ENCODE measurements around the gene TXNDC2.

TXNDC2 gene

GRCh38 chr18:9911226-9911625 is 25.5 kb downstream of the TXNDC2 start:
- TF ChIP-seq SIN3A (IDR thresholded peaks at IDR 0.05; ENCODE audit: borderline replicate concordance, insufficient read depth, low read length), result no peak
- no peak for TF ChIP-seq POLR2AphosphoS5 (IDR thresholded peaks at IDR 0.05; ENCODE audit: low read depth, low read length)
- TF ChIP-seq FOXP2 (optimal IDR thresholded peaks at IDR 0.05; ENCODE audit: borderline replicate concordance, extremely low read depth, extremely low read length, insufficient read depth), result no peak
- no peak for TF ChIP-seq REST (IDR thresholded peaks at IDR 0.05; ENCODE audit: insufficient read depth in 1 of 2, low read depth in 2 of 2, low read length in 2 of 2)
- TF ChIP-seq TAF1 (IDR thresholded peaks at IDR 0.05; ENCODE audit: borderline replicate concordance, insufficient read depth, low read length), result no peak

GRCh38 chr18:9913151-9913525 is 27.4 kb downstream of the TXNDC2 start:
- no peak for TF ChIP-seq REST (IDR thresholded peaks at IDR 0.05; ENCODE audit: insufficient read depth in 1 of 2, low read depth in 2 of 2, low read length in 2 of 2)
- TF ChIP-seq FOXP2 (optimal IDR thresholded peaks at IDR 0.05; ENCODE audit: borderline replicate concordance, extremely low read depth, extremely low read length, insufficient read depth), result no peak
- no peak for TF ChIP-seq SIN3A (IDR thresholded peaks at IDR 0.05; ENCODE audit: borderline replicate concordance, insufficient read depth, low read length)
- TF ChIP-seq TAF1 (IDR thresholded peaks at IDR 0.05; ENCODE audit: borderline replicate concordance, insufficient read depth, low read length), result no peak
- TF ChIP-seq POLR2AphosphoS5 (IDR thresholded peaks at IDR 0.05; ENCODE audit: low read depth, low read length), result no peak

GRCh38 chr18:9913526-9914333 is 28.0 kb downstream of the TXNDC2 start, which contains the start of gene VAPA:
TSS of gene VAPA (plus strand) at chr18:9914016. CDS start at chr18:9914257, 241 bp downstream.
- peak; percentile 47 for TF ChIP-seq FOXP2 (optimal IDR thresholded peaks at IDR 0.05; ENCODE audit: borderline replicate concordance, extremely low read depth, extremely low read length, insufficient read depth)
- TF ChIP-seq REST (IDR thresholded peaks at IDR 0.05; ENCODE audit: insufficient read depth in 1 of 2, low read depth in 2 of 2, low read length in 2 of 2), result no peak
- no peak for TF ChIP-seq TAF1 (IDR thresholded peaks at IDR 0.05; ENCODE audit: borderline replicate concordance, insufficient read depth, low read length)
- no peak; the same call in 1 of the 2 replicates for TF ChIP-seq SIN3A (IDR thresholded peaks at IDR 0.05; ENCODE audit: borderline replicate concordance, insufficient read depth, low read length)
- peak; percentile 65 for TF ChIP-seq POLR2AphosphoS5 (IDR thresholded peaks at IDR 0.05; ENCODE audit: low read depth, low read length)

- TF ChIP-seq POLR2AphosphoS5 (IDR thresholded peaks at IDR 0.05; ENCODE audit: low read depth, low read length) (no peak), FOXP2 (optimal IDR thresholded peaks at IDR 0.05; ENCODE audit: borderline replicate concordance, extremely low read depth, extremely low read length, insufficient read depth) (no peak), TAF1 (IDR thresholded peaks at IDR 0.05; ENCODE audit: borderline replicate concordance, insufficient read depth, low read length) (no peak), SIN3A (IDR thresholded peaks at IDR 0.05; ENCODE audit: borderline replicate concordance, insufficient read depth, low read length) (no peak), REST (IDR thresholded peaks at IDR 0.05; ENCODE audit: insufficient read depth in 1 of 2, low read depth in 2 of 2, low read length in 2 of 2) (no peak)
These were observed 28.5 kb downstream of the TXNDC2 start for GRCh38 chr18:9914334-9914583.
